NB4 (cell line): Measurements from ENCODE around the gene TRIP13.

Source experiments
- MYC ChIP-seq: IDR thresholded peaks from 2 replicates; pipeline ENCODE4 v1.6.1; 2011; ENCODE audit warnings: low read depth, low read length
- POLR2A ChIP-seq: IDR thresholded peaks from 2 replicates; pipeline ENCODE4 v1.6.1; 2011; ENCODE audit warnings: mild to moderate bottlenecking; ENCODE audit not compliant: insufficient read length; ENCODE audit errors: extremely low read depth
- TF ChIP-seq, protein P1 (sequence below): IDR thresholded peaks from one replicate; pipeline ENCODE4 v1.5.1; 2012; ENCODE audit warnings: low read depth, low read length
- TF ChIP-seq, protein P2 (sequence below): IDR thresholded peaks from 2 replicates; pipeline ENCODE4 v1.6.1; 2011; ENCODE audit warnings: low read depth, low read length

DNA sequence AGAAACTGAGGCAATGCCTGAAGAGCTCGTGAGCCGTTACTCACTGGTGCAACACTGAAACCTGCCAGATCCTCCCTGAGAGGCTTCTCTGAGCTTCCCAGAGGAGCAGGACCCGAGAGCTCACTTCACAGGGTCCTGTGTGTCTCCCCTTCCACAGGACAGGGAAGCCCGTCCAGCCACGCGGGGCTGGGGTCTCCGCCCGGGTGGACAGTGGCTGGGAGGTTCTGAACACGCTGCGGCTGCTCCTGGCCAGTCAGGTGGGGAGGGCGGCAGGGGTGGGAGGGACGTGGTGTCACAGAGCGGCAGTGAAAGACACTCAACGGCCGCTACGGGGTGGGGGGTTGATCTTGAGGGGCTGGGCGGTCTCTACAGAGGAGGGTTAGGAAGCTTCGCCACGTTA, 41.6 kb upstream of the TRIP13 start:
- TF ChIP-seq, protein P1, sequence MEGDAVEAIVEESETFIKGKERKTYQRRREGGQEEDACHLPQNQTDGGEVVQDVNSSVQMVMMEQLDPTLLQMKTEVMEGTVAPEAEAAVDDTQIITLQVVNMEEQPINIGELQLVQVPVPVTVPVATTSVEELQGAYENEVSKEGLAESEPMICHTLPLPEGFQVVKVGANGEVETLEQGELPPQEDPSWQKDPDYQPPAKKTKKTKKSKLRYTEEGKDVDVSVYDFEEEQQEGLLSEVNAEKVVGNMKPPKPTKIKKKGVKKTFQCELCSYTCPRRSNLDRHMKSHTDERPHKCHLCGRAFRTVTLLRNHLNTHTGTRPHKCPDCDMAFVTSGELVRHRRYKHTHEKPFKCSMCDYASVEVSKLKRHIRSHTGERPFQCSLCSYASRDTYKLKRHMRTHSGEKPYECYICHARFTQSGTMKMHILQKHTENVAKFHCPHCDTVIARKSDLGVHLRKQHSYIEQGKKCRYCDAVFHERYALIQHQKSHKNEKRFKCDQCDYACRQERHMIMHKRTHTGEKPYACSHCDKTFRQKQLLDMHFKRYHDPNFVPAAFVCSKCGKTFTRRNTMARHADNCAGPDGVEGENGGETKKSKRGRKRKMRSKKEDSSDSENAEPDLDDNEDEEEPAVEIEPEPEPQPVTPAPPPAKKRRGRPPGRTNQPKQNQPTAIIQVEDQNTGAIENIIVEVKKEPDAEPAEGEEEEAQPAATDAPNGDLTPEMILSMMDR: no peak
- no peak for TF ChIP-seq POLR2A
- TF ChIP-seq, protein P2, sequence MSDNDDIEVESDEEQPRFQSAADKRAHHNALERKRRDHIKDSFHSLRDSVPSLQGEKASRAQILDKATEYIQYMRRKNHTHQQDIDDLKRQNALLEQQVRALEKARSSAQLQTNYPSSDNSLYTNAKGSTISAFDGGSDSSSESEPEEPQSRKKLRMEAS: no peak
- TF ChIP-seq MYC: no peak
